Osteoblast (primary cell): ENCODE results near the gene CDA. TPM values are rescaled to one million over a fixed set of nuclear protein-coding genes. Genes with fewer than 3 reads are reported as not detected.
A peak's percentile ranks its signal among the peaks of the same experiment; 100 is the strongest.

Experiments used
- DNase-seq: peaks from one replicate; pipeline ENCODE4 v3.0.0; 2011; ENCODE audit warnings: low spot score, mixed read lengths; ENCODE audit not compliant: insufficient read length; ENCODE audit errors: missing footprints
- H2AFZ ChIP-seq: 2 replicates; pipeline ENCODE4 v1.6.0; 2011; ENCODE audit warnings: mild to moderate bottlenecking, low read length
- H3K27ac ChIP-seq: 2 replicates; pipeline ENCODE4 v1.5.1; 2011; ENCODE audit warnings: mild to moderate bottlenecking, low read depth, low read length, moderate library complexity
- H3K27me3 ChIP-seq: 2 replicates; pipeline ENCODE4 v1.6.0; 2012; ENCODE audit warnings: mild to moderate bottlenecking, control low read depth, inconsistent platforms, low read length, moderate library complexity; ENCODE audit not compliant: insufficient read depth
- H3K36me3 ChIP-seq: 2 replicates; pipeline ENCODE4 v1.5.1; 2011; ENCODE audit warnings: mild to moderate bottlenecking, low read length, control low read depth, moderate library complexity; ENCODE audit not compliant: insufficient read depth
- H3K4me1 ChIP-seq: 2 replicates; pipeline ENCODE4 v1.5.1; 2011; ENCODE audit warnings: mild to moderate bottlenecking, low read length, control low read depth, moderate library complexity; ENCODE audit not compliant: insufficient read depth
- H3K4me2 ChIP-seq: 2 replicates; pipeline ENCODE4 v1.6.0; 2011; ENCODE audit warnings: mild to moderate bottlenecking, low read length; ENCODE audit not compliant: insufficient read depth
- H3K4me3 ChIP-seq: fragments of 200-600 bp; sonication (generic); 3 replicates; pipeline ENCODE4 v1.5.1; 2012; ENCODE audit warnings: mild to moderate bottlenecking, low read length, inconsistent platforms; ENCODE audit not compliant: insufficient read depth
- H3K79me2 ChIP-seq: 2 replicates; pipeline ENCODE4 v1.6.0; 2012; ENCODE audit warnings: mild to moderate bottlenecking, low read length, control low read depth, inconsistent platforms; ENCODE audit not compliant: insufficient read depth
- H3K9me3 ChIP-seq: 2 replicates; pipeline ENCODE4 v1.5.1; 2011; ENCODE audit warnings: low read depth, low read length, control low read depth
- H4K20me1 ChIP-seq: 2 replicates; pipeline ENCODE4 v1.6.0; 2012; ENCODE audit warnings: mild to moderate bottlenecking, low read length, control low read depth; ENCODE audit not compliant: insufficient read depth
- CTCF ChIP-seq: IDR thresholded peaks from 2 replicates; pipeline ENCODE4 v1.5.1; 2011; ENCODE audit warnings: mild to moderate bottlenecking, low read depth, low read length, moderate library complexity; ENCODE audit errors: extremely low read depth
- total RNA-seq: library from RNA; depleted of rRNA; stranded (reverse); fragments of >200 nt; gene quantifications from 2 replicates; pipeline ENCODE4 v1.2.3, GENCODE V29; 2012

Gene CDA
- total RNA-seq, 1 donor, result 1.1 TPM

- peaks cover 17% of the 10 kb centered on the region for H3K4me1 ChIP-seq
- no peak overlapping the region for H3K4me3 ChIP-seq
- no peak for TF ChIP-seq CTCF
- no peak overlapping the region for H3K27ac ChIP-seq
- no peaks in the 10 kb centered on the region for H3K36me3 ChIP-seq
- no peak overlapping the region for H3K4me2 ChIP-seq
- H3K9me3 ChIP-seq, result no peaks in the 10 kb centered on the region
- no peak for DNase-seq
- H2AFZ ChIP-seq, result no peak overlapping the region
- H3K79me2 ChIP-seq, result peaks cover 14% of the 10 kb centered on the region
- H4K20me1 ChIP-seq, result peaks cover 11% of the 10 kb centered on the region
- no peaks in the 10 kb centered on the region for H3K27me3 ChIP-seq
These were observed 41.8 kb downstream of the CDA start for GRCh38 chr1:20630729-20631128.

- peaks cover 23% of the 10 kb centered on the region for H4K20me1 ChIP-seq
- peak overlapping the region; percentile 76 for H2AFZ ChIP-seq
- peaks cover 17% of the 10 kb centered on the region for H3K4me1 ChIP-seq
- H3K27me3 ChIP-seq, result no peaks in the 10 kb centered on the region
- TF ChIP-seq CTCF, result no peak
- peaks cover 19% of the 10 kb centered on the region for H3K79me2 ChIP-seq
- H3K36me3 ChIP-seq, result peaks cover 6% of the 10 kb centered on the region
- H3K27ac ChIP-seq, result no peak overlapping the region
- DNase-seq, result peak; percentile 19
- H3K9me3 ChIP-seq, result no peaks in the 10 kb centered on the region
- no peak overlapping the region for H3K4me3 ChIP-seq
- H3K4me2 ChIP-seq, result no peak overlapping the region
These were observed 43.5 kb downstream of the CDA start for GRCh38 chr1:20632386-20632785.

- DNase-seq, result peak; percentile 97
- peak within 1 kb of the TSS; percentile 99 for H3K4me2 ChIP-seq
- peak within 1 kb of the TSS; percentile 85 for H2AFZ ChIP-seq
These were observed 44.5 kb downstream of the CDA start, which contains the start of gene PINK1 for GRCh38 chr1:20633190-20634064. Gene PINK1, plus strand, starts transcription at chr1:20633458. Its CDS starts 91 bp downstream, at chr1:20633549.

More at GRCh38 chr1:20633190-20634064, 44.5 kb downstream of the CDA start, which contains the start of gene PINK1:
- TF ChIP-seq CTCF, result peak; percentile 87
- Histone ChIP-seq H3K4me1 (peaks cover 17% of the 10 kb centered on the region), H3K4me3 (peak within 1 kb of the TSS; percentile 93), H3K9me3 (no peaks in the 10 kb centered on the region), H3K79me2 (peaks cover 19% of the 10 kb centered on the region), H3K27ac (peak within 1 kb of the TSS; percentile 31), H3K36me3 (peaks cover 14% of the 10 kb centered on the region), H3K27me3 (no peaks in the 10 kb centered on the region), H4K20me1 (peaks cover 23% of the 10 kb centered on the region)
